Smooth muscle cell (in vitro differentiated cells): ENCODE results near the gene TRIM56. TPM values are rescaled to one million over a fixed set of nuclear protein-coding genes. Genes with fewer than 3 reads are reported as not detected.
A peak's percentile ranks its signal among the peaks of the same experiment; 100 is the strongest.
"Not testable (repeated sequence)": the region's sequence is repeated elsewhere in the genome, so short reads cannot be mapped to it uniquely, and the experiment has no call there.

Experiments
- DNase-seq: peaks from one replicate; lab custom pipeline; 2025; ENCODE audit not compliant: unreplicated experiment; lab: John Stamatoyannopoulos, UW
- H2AFZ ChIP-seq: fragments of 200-600 bp; sonication (generic); 2 replicates; pipeline ENCODE4 v1.6.0; 2016; ENCODE audit warnings: antibody characterized with exemption, low read depth, mild to moderate bottlenecking
- H3F3A ChIP-seq: fragments of 200-600 bp; sonication (generic); 2 replicates; pipeline ENCODE4 v1.6.0; 2017; ENCODE audit warnings: antibody characterized with exemption, low read depth
- H3K27ac ChIP-seq: fragments of 200-600 bp; sonication (generic); 2 replicates; pipeline ENCODE4 v1.5.1; 2016; ENCODE audit warnings: low read depth, mild to moderate bottlenecking
- H3K27me3 ChIP-seq: fragments of 200-600 bp; sonication (generic); 2 replicates; pipeline ENCODE4 v1.6.1; 2016; ENCODE audit warnings: low read depth, mild to moderate bottlenecking
- H3K36me3 ChIP-seq: fragments of 200-600 bp; sonication (generic); 2 replicates; pipeline ENCODE4 v1.5.1; 2016; ENCODE audit warnings: low read depth
- H3K4me1 ChIP-seq: fragments of 200-600 bp; sonication (generic); 2 replicates; pipeline ENCODE4 v1.5.1; 2016; ENCODE audit warnings: low read depth
- H3K4me2 ChIP-seq: fragments of 200-600 bp; sonication (generic); 2 replicates; pipeline ENCODE4 v1.6.0; 2016; ENCODE audit warnings: mild to moderate bottlenecking
- H3K4me3 ChIP-seq: fragments of 200-600 bp; sonication (generic); 2 replicates; pipeline ENCODE4 v1.5.1; 2016; ENCODE audit warnings: mild to moderate bottlenecking
- H3K79me2 ChIP-seq: fragments of 200-600 bp; sonication (generic); 2 replicates; pipeline ENCODE4 v1.6.0; 2016; ENCODE audit warnings: low read depth, mild to moderate bottlenecking
- H3K9ac ChIP-seq: fragments of 200-600 bp; sonication (generic); 2 replicates; pipeline ENCODE4 v1.6.0; 2016; ENCODE audit warnings: low read depth
- H3K9me3 ChIP-seq: fragments of 200-600 bp; sonication (generic); replicated peaks from 2 replicates; pipeline ENCODE4 v1.5.1; 2016; ENCODE audit warnings: low read depth
- H4K20me1 ChIP-seq: fragments of 200-600 bp; sonication (generic); 2 replicates; pipeline ENCODE4 v1.6.0; 2016; ENCODE audit warnings: low read depth
- CTCF ChIP-seq: fragments of 200-600 bp; sonication (generic); IDR thresholded peaks from 2 replicates; pipeline ENCODE4 v1.5.1; 2017; ENCODE audit warnings: borderline replicate concordance, mild to moderate bottlenecking, antibody characterized with exemption; ENCODE audit not compliant: insufficient read depth, poor library complexity, severe bottlenecking
- WGBS: methylation state at CpG from one replicate; pipeline ENCODE4 v1.1.7; 2016; ENCODE audit warnings: low lambda C conversion rate; 5-methylcytosine and 5-hydroxymethylcytosine counted together
- polyA plus RNA-seq: library from polyadenylated mRNA; unstranded; fragments of >200 nt; fragmentation: Nextera tagmentation; extraction: Ambion mirVana; gene quantifications from 2 replicates; pipeline ENCODE4 v1.2.1, GENCODE V29; 2016
- total RNA-seq: library from RNA; depleted of rRNA; stranded (reverse); fragments of >200 nt; gene quantifications from 2 replicates; pipeline ENCODE4 v1.2.3, GENCODE V29; 2014

TRIM56 gene
- total and polyA plus RNA-seq, 2 experiments from 2014 or later: 2.5 to 11.2 TPM

DNA sequence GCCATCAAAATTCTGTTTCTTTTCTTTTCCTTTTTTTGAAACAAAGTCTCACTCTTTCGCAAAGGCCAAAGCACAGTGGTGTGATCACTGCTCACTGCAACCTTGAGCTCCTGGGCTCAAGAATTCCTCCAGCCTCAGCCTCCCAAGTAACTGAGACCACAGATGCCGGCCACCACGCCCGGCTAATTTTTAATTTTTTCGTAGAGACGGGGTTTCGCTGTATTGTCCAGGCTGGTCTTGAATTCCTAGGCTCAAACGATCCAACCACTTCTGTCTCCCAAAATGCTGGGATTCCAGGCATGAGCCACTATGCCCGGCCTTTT is 25.7 kb upstream of the TRIM56 start:
- no peak for TF ChIP-seq CTCF
- no peaks in the 10 kb centered on the region for H3K9me3 ChIP-seq
- H3K4me2 ChIP-seq: no peak overlapping the region
- H2AFZ ChIP-seq: no peak overlapping the region
- no peaks in the 10 kb centered on the region for H3K36me3 ChIP-seq
- no peak overlapping the region for H3K9ac ChIP-seq
- no peaks in the 10 kb centered on the region for H3K4me1 ChIP-seq
- no peaks in the 10 kb centered on the region for H3F3A ChIP-seq
- H3K79me2 ChIP-seq: no peaks in the 10 kb centered on the region
- H3K27ac ChIP-seq: no peak overlapping the region
- H3K4me3 ChIP-seq: no peak overlapping the region
- peaks cover 26% of the 10 kb centered on the region for H3K27me3 ChIP-seq
- H4K20me1 ChIP-seq: no peaks in the 10 kb centered on the region
- WGBS: 42% methylated on average over 9 of the region's 9 CpGs
- no peak for DNase-seq

DNA sequence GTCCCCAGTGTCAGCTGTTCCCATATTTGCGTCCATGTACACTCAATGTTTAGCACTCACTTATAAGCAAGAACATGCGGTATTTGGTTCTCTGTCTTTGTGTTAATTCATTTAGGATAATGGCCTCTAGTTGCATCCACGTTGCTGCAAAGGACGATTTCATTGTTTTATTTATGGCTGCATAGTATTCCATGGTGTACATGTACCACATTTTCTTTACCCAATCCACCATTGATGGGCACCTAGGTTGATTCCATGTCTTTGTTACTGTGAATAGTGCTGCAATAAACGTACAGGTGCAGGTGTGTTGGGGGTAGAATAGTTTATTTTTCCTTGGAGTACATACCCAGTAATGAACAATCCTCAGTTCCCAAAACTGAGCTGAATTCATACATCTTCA is 24.3 kb upstream of the TRIM56 start:
- Histone ChIP-seq H2AFZ (no peak overlapping the region), H3K27ac (no peak overlapping the region), H3K36me3 (no peaks in the 10 kb centered on the region), H3K9me3 (no peaks in the 10 kb centered on the region), H4K20me1 (no peaks in the 10 kb centered on the region), H3K9ac (no peak overlapping the region), H3K4me1 (no peaks in the 10 kb centered on the region), H3K4me3 (no peak overlapping the region), H3F3A (no peaks in the 10 kb centered on the region), H3K4me2 (no peak overlapping the region), H3K79me2 (no peaks in the 10 kb centered on the region), H3K27me3 (peaks cover 18% of the 10 kb centered on the region)
- 88% methylated on average over 5 of the region's 5 CpGs for WGBS
- no peak for DNase-seq
- no peak for TF ChIP-seq CTCF

DNA sequence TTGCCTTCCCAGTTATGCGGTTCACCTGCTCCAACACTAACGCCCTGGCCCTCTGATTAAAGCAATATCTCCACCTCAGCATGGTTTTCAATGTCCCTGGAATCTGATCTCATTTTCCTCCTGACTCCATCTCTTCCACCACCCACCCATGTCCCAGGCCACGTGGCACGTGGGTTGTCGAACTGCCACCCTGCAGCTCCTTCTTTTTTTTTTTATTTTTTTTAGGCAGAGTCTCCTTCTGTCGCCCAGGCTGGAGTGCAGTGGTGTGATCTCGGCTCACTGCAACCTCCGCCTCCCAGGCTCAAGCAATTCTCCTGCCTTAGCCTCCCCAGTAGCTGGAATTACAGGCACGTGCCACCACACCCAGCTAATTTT is 21.1 kb upstream of the TRIM56 start:
- H3K4me1 ChIP-seq, H3K9me3 ChIP-seq, H3K4me3 ChIP-seq, H3K27me3 ChIP-seq, H3K9ac ChIP-seq, DNase-seq, H2AFZ ChIP-seq, H3K79me2 ChIP-seq, H3K27ac ChIP-seq, H3K4me2 ChIP-seq, H3F3A ChIP-seq, H4K20me1 ChIP-seq, H3K36me3 ChIP-seq: not testable (repeated sequence)
- WGBS: 88% methylated on average over 9 of the region's 9 CpGs

DNA sequence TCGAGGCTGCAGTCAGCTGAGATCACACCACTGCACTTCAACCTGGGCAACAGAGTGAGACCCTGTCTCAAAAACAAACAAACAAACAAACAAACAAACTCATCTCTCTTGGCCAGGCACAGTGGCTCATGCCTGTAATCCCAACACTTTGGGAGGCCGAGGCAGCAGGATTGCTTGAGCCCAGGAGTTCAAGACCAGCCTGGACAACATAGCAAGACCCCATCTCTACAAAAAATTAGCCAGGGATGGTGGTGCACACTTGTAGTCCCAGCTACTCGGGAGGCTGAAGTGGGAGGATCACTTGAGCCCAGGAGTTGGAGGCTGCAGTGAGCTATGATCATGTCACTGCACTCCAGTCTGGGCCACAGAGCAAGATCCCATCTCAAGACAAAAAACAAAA is 20.1 kb upstream of the TRIM56 start:
- not testable (repeated sequence) for H4K20me1 ChIP-seq, H3K27me3 ChIP-seq, H3K9me3 ChIP-seq, H3K36me3 ChIP-seq, H3F3A ChIP-seq, H2AFZ ChIP-seq, H3K79me2 ChIP-seq, H3K9ac ChIP-seq, DNase-seq, H3K4me2 ChIP-seq, H3K4me3 ChIP-seq, H3K27ac ChIP-seq, H3K4me1 ChIP-seq
- WGBS: 88% methylated on average over 3 of the region's 3 CpGs

DNA sequence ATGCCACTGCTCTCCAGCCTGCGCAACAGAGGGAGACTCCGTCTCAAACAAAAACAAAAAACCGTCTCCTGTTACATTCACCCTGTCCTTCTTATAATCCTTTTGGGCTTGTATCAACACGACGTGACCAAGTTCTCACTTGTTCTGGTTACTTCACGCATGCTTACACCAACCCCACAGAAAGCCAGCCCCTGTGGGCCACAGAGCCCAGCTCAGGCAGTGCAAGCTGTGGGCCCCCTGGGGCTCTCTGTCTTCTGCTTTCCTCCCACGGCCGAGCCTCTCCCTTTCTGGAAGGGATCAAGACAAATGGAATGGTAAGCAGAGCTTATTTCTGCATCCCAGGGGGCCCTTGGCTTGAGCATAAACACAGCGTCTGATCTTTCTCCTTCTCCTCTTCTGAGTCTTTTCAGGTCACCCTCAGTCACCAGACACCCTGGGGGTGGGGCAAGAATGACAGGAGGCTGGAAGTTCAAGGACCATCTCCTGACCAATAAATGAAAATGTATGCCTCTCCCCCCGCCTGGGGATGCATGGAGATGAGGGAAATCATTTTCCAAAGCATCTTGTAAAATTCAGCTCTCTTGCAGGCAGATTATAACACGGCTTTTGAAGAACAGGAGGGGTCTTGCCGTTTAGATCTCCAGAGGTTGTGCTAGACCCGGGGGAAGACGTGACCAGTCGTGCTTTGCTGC is 19.0 kb upstream of the TRIM56 start:
- Histone ChIP-seq H3K4me2 (peak overlapping the region; percentile 36), H4K20me1 (no peaks in the 10 kb centered on the region), H3K9ac (no peak overlapping the region), H3K4me3 (no peak overlapping the region), H3K27me3 (no peaks in the 10 kb centered on the region), H3K4me1 (no peaks in the 10 kb centered on the region), H3K36me3 (no peaks in the 10 kb centered on the region), H3K9me3 (no peaks in the 10 kb centered on the region), H3F3A (no peaks in the 10 kb centered on the region), H3K79me2 (no peaks in the 10 kb centered on the region), H3K27ac (no peak overlapping the region), H2AFZ (no peak overlapping the region)
- 35% methylated on average over 15 of the region's 15 CpGs for WGBS
- no peak for TF ChIP-seq CTCF
- no peak for DNase-seq
